HG02981 (cell line): ENCODE measurements around the gene ABCG5.
A peak's percentile ranks its signal among the peaks of the same experiment; 100 is the strongest.

Source experiments
- ATAC-seq: cut with Tn5 transposase; IDR thresholded peaks from one replicate; pipeline ENCODE4 v1.9.1; 2021; ENCODE audit warnings: mild to moderate bottlenecking, moderate library complexity; ENCODE audit not compliant: unreplicated experiment

Gene ABCG5

DNA sequence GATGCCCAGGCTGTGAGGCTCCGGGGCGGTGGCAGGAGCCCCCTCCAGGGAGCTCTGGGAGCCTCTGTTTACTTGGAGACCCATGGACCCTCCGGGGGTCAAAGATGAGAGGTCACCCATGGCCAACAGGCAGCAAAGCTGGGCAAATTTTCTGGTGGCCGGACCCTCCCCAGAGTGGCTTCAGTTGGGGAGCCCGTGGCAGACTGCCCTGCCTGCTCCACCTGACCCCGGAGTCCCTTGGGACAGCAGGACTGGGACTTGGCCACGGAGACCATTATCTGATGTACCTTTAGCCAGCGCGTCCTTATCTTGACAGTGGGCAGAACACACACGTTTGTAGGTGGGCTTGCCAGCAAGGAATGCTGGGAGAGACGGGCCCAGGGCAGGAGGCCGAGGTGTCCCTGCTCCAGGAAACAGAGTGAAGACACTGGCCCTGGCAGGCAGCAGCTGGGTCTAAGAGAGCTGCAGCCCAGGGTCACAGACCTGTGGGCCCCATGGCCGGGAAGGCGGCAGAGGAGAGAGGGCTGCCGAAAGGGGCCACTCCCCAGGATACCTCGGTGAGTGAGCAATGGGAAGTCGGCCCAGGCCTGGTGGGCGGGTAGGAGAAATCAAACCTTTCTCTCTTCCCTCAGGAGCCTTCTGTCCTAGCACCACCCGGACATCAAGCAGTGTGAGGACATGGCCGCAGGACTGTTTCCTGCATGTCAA, at the start of gene ABCG5, which contains the start of gene ABCG8:
ABCG5 (minus strand) TSS at position 280 of the 708 bp plus-strand sequence; CDS start at position 120, 160 bp downstream.
ABCG8 (plus strand) TSS at position 412 of the 708 bp plus-strand sequence; CDS start at position 495, 83 bp downstream.
- ATAC-seq = no peak

DNA sequence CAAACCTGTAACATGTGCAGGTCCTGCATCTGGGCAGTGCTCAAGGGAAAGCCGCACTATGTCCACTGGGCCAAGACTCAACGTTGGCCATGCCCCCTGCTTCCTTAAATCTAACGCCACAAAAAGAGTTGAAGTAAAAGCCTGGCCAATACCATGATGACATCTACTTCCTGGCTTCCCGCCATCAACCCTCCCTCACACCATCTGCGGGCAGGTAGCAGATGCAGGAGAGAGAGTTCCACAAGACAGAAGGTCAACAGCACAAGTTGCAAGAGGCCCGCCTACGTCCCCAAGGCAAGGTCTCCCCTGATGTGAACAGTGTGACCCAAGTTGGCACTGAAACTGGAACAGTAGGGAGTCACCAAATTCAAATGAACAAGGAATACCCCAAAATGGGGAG, 48.5 kb upstream of the ABCG5 start:
- ATAC-seq = no peak

GRCh38 chr2:43885132-43885632, 46.5 kb upstream of the ABCG5 start:
- ATAC-seq = no peak

- no peak for ATAC-seq
These were observed 46.0 kb upstream of the ABCG5 start for GRCh38 chr2:43884689-43885088.

DNA sequence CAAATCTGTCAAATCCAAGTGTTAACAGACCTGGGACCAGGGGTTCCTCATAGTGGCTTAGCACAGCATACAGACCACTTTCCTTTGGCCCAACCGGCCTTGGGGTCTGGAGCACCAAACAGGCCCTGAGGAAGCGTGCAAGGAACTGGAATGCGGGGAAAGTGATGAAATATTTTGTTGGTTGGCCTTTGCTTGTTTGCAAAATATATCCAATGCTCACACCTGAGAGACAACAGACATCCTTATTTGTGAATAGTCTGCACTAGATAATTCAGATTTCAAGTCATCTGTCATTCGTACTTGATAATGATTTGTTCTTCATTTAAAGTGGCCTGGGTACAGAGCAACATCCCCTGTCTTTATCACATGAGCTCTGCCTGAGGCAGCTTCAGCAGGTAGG, 43.7 kb upstream of the ABCG5 start:
- ATAC-seq = no peak

DNA sequence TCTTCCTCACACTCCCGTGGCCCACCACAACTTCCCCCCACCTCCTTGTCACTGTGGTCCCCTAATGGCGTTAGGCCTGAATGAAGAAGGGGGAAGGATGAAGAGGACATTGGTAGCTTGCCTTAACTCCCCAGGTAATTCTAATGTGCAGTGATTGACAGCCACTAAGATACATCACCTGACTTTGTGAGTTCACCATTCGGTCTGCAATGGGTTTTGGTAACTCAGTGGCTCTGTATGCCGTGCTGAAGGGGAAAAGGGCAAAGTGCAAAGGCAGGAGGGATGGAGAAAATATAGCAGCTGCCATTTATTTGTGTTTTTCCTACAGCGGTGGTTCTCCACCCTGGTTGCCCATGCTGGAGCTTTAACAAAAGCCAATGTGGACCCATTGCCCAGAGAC, 42.3 kb upstream of the ABCG5 start:
- ATAC-seq = no peak

GRCh38 chr2:43880471-43880870, 41.8 kb upstream of the ABCG5 start:
- no peak for ATAC-seq

- no peak for ATAC-seq
These were observed 40.6 kb upstream of the ABCG5 start for GRCh38 chr2:43879261-43879660.

GRCh38 chr2:43877782-43878464, 39.3 kb upstream of the ABCG5 start:
- ATAC-seq = peak; percentile 70

DNA sequence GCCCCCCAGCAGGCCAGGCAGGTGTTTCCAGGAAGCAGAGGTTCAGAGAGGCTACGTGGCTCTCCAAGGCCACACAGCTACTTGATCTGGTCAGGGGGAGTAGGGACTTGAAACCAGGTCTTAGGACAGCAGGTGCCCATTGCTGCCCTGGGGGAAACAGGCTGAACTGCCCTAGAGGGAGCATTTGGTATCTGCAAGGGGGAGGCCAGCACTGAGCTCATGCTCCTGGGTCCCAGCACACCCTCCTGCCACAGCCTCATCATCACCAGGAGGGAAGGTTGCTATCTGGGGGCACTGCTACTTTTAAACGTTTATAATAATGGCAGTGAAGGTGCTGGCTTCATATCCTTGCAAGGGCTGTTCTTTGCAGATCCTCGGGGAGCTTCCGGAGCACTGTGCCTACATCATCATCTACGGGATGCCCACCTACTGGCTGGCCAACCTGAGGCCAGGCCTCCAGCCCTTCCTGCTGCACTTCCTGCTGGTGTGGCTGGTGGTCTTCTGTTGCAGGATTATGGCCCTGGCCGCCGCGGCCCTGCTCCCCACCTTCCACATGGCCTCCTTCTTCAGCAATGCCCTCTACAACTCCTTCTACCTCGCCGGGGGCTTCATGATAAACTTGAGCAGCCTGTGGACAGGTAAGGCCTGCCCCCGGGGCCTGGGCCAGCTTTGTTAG, 36.3 kb upstream of the ABCG5 start:
- ATAC-seq = no peak

DNA sequence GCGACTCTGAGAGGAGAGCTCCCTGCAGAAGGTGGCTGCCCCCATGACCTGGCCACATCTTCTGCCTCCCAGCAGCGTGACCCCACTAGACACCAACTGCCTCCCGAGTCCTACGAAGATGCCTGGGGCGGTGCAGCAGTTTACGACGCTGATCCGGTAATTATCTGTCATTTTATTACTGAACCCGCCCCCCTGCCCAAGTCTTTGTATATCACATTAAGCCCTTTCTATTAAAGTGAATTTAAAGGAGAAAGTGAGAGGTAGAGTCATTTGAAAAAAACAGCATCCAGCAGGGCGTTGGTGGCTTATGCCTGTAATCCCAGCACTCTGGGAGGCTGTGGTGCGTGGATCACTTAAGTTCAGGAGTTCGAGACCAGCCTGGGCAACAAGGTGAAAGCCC, 33.5 kb upstream of the ABCG5 start:
- ATAC-seq = no peak

- no peak for ATAC-seq
These were observed 16.7 kb upstream of the ABCG5 start for GRCh38 chr2:43855292-43855691.

GRCh38 chr2:43854671-43855070, 16.0 kb upstream of the ABCG5 start:
- ATAC-seq = no peak

DNA sequence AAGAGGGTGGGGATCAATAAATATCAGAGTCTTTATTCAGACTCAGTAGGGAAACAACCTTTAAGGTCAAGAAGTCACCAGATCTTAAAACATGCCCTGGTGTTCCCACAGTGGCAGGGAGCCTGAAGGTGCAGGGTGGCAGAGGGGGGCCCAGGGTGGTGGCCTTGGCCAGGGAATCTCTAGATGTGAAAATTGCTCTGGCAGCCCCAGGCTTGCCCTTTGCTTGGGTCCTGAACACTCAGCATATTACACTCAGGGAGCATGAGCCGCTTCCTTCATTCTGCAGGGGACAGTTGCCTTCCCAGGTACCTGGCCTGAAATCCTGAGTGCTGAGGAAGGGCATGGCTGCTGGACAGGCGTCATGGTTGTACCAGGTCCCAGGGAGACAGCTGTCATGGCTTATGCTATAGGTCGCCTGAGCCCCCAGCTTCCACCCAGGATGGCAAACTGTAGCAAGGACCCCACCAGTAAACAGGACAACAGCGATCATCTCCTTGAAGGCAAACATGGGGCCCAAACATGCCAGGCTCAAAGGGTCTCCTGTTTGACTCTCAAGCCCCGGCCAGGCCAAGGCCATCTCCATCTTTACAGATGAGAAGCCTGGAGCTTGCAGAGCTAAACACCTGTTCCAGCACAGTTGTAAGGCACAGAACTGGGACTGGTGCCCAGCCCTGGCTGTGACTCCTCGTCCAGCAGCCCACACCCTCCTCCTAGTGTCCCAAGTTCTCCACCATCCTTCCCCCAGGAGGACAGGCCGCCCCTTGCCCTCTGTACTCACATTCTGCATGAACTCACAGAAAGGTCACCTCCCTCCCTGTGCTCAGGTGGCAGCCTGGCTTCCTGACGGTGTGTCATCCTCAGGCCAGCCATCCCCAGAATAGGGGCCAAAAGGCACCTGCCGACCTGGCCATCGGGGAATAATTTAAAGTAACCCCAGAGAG, 14.8 kb upstream of the ABCG5 start:
- no peak for ATAC-seq

GRCh38 chr2:43852196-43852730, 13.6 kb upstream of the ABCG5 start:
- no peak for ATAC-seq

GRCh38 chr2:43851011-43851980, 12.7 kb upstream of the ABCG5 start:
- no peak for ATAC-seq

DNA sequence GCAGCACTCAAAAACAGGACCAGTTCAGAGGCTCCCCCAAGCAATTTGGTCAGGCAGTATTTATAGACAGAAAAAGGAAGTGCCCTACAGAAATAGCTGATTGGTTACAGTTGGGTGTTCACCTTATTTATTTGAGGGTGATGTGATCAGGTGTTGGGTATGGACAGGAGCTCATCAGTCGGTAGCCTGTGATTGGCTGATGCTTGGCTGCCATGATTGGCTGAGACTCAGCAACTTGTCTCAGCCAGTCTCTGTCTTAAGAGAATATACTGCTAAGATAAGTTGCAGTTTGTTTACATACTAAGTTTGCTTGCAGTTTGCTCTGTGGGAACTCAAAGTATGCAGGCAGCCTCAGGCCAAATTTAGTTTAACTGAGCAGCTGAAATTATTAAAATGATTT, 9.6 kb upstream of the ABCG5 start:
- ATAC-seq = no peak

- ATAC-seq = no peak
These were observed 7.6 kb upstream of the ABCG5 start for GRCh38 chr2:43846140-43846793.

DNA sequence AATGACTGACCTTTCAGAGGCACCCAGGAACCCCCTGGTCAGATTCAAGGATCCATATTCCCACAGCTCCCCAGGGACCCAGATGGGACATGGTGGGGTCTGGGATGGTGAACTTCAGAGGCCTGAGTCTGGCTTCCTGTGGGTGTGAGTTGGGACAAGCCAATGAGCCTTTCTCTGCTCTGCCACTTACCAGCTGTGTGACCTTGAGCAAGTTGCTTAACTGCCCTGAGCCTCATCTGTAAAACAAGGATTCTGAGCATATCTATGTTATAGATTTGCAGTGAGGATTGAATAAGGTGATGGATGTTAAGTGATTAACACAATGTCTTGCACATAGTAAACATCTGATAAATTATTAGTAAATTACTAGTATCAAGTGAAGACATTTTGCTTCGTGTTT, 6.5 kb upstream of the ABCG5 start:
- ATAC-seq = no peak
